Muscle of leg (tissue), 11 donors: Measurements from ENCODE around the gene GANC. TPM values are rescaled to one million over a fixed set of nuclear protein-coding genes. Genes with fewer than 3 reads are reported as not detected.

ENCODE experiments used
- DNase-seq: peaks from one replicate; pipeline ENCODE4 v3.0.0; 2013
- H3K27ac ChIP-seq: one replicate; pipeline ENCODE4 v1.5.1; 2013; ENCODE audit warnings: mild to moderate bottlenecking, low read length, control low read depth
- H3K27me3 ChIP-seq: one replicate; pipeline ENCODE4 v1.6.1; 2013; ENCODE audit warnings: low read length; ENCODE audit not compliant: control insufficient read depth, insufficient read depth
- H3K36me3 ChIP-seq: one replicate; pipeline ENCODE4 v1.6.1; 2013; ENCODE audit warnings: low read length; ENCODE audit not compliant: control insufficient read depth, insufficient read depth
- H3K4me1 ChIP-seq: one replicate; pipeline ENCODE4 v1.6.1; 2013; ENCODE audit warnings: low read length; ENCODE audit not compliant: control insufficient read depth, insufficient read depth
- H3K4me3 ChIP-seq: one replicate; pipeline ENCODE4 v1.5.1; 2013; ENCODE audit warnings: low read length, control low read depth
- H3K9me3 ChIP-seq: replicated peaks from 2 replicates; pipeline ENCODE4 v1.6.1; 2013; ENCODE audit warnings: low read depth, low read length; ENCODE audit not compliant: control insufficient read depth
- WGBS: methylation state at CpG from one replicate; pipeline ENCODE4 v1.1.5; 2013; ENCODE audit warnings: missing lambda C conversion rate; ENCODE audit not compliant: insufficient coverage; 5-methylcytosine and 5-hydroxymethylcytosine counted together
- polyA plus RNA-seq, 8 donors: library from polyadenylated mRNA; unstranded; fragments of 120-200 nt; gene quantifications; one replicate each; pipeline versions ENCODE4 v1.2.1 to v1.2.3, GENCODE V29; 2013; ENCODE audit warnings: inconsistent platforms in 1 of 8, low replicate concordance in 1 of 8; ENCODE audit not compliant: insufficient read length in 8 of 8, insufficient read depth in 1 of 8
- total RNA-seq: library from RNA; stranded (reverse); fragments of 120-200 nt; gene quantifications from one replicate; pipeline ENCODE4 v1.2.4, GENCODE V29; 2013

The GANC gene
- total and polyA plus RNA-seq, 9 donors: 11.7 to 18.0 (median 14.1) TPM

GRCh38 chr15:42240823-42241222, 32.2 kb upstream of the GANC start:
- no CpG with 5 or more reads among the region's 1 CpG for WGBS
- no peak for DNase-seq
- no peaks in the 10 kb centered on the region for H3K4me1 ChIP-seq
- peaks cover 29% of the 10 kb centered on the region for H3K36me3 ChIP-seq
- H3K27me3 ChIP-seq: no peaks in the 10 kb centered on the region
- no peak overlapping the region for H3K4me3 ChIP-seq
- no peaks in the 10 kb centered on the region for H3K9me3 ChIP-seq
- H3K27ac ChIP-seq: no peak overlapping the region

- no peaks in the 10 kb centered on the region for H3K4me1 ChIP-seq
- H3K36me3 ChIP-seq: peaks cover 41% of the 10 kb centered on the region
- H3K9me3 ChIP-seq: peaks cover 11% of the 10 kb centered on the region
- H3K27ac ChIP-seq: no peak overlapping the region
- H3K27me3 ChIP-seq: no peaks in the 10 kb centered on the region
- no peak for DNase-seq
- no CpG with 5 or more reads among the region's 2 CpGs for WGBS
- no peak overlapping the region for H3K4me3 ChIP-seq
These were observed 19.7 kb upstream of the GANC start for GRCh38 chr15:42253300-42253699.

DNA sequence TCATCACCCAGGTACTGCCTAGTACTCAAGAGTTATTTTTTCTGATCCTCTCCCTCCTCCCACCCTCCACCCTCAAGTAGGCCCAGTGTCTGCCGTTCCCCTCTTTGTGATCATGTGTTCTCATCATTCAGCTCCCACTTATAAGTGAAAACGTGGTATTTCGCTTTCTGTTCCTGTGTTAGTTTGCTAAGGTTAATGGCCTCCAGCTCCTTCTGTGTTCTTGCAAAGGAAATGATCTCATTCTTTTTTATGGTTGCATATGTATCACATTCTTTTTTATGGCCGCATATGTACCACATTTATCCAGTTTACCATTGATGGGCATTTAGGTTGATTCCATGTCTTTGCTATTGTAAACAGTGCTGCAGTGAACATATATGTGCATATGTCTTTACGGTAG, 8.2 kb upstream of the GANC start:
- Histone ChIP-seq H3K4me3 (no peak overlapping the region), H3K9me3 (no peaks in the 10 kb centered on the region), H3K36me3 (peaks cover 28% of the 10 kb centered on the region), H3K4me1 (no peaks in the 10 kb centered on the region), H3K27ac (no peak overlapping the region), H3K27me3 (no peaks in the 10 kb centered on the region)
- DNase-seq: no peak
- no CpG with 5 or more reads among the region's 5 CpGs for WGBS

DNA sequence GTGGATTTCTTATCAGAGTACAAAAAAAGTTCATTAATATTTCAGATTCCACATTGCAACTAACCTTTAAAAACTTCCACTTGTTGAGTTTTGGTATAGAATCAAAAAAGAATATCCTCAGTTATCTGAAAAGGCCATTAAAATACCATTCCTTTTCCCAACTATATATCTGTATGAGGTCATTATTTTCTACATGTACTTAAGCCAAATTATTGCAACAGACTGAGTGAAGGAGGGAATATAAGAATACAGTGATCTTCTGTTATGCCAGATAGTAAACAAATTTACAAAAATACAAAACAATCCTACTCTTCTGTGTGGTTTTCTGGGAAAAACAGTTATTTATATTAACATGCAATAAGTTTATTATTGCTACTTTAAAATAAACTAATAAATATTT, 5.7 kb upstream of the GANC start:
- Histone ChIP-seq H3K36me3 (peaks cover 17% of the 10 kb centered on the region), H3K9me3 (no peaks in the 10 kb centered on the region), H3K27me3 (no peaks in the 10 kb centered on the region), H3K4me3 (no peak overlapping the region), H3K27ac (no peak overlapping the region), H3K4me1 (no peaks in the 10 kb centered on the region)
- DNase-seq: no peak

DNA sequence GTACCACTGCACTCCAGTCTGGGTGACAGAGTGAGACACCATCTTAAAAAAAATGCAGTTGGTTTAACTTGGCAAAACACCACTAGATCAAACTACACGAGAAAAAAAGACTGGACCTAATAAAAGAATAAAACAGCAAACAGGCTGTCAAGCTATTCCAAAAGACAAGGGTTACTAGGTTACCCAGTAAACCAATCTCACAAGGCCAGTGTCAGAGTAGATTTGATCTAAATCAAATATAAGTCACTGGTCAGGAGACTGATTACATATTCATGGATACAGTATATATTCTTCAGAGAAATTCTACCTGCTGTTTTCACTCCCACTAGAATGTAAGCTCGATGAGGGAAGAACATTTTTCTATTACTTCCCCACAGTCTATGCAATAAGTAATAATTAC, 2.5 kb upstream of the GANC start:
- peaks cover 8% of the 10 kb centered on the region for H3K36me3 ChIP-seq
- no CpG with 5 or more reads among the region's 2 CpGs for WGBS
- peaks cover 13% of the 10 kb centered on the region for H3K4me1 ChIP-seq
- H3K27ac ChIP-seq: no peak overlapping the region
- H3K9me3 ChIP-seq: no peaks in the 10 kb centered on the region
- no peak overlapping the region for H3K4me3 ChIP-seq
- no peak for DNase-seq
- no peaks in the 10 kb centered on the region for H3K27me3 ChIP-seq

- H3K27ac ChIP-seq: no peak overlapping the region
- H3K27me3 ChIP-seq: no peaks in the 10 kb centered on the region
- peaks cover 3% of the 10 kb centered on the region for H3K36me3 ChIP-seq
- DNase-seq: no peak
- H3K9me3 ChIP-seq: no peaks in the 10 kb centered on the region
- no peak overlapping the region for H3K4me3 ChIP-seq
- WGBS: 93% methylated on average over 3 of the region's 5 CpGs
- H3K4me1 ChIP-seq: peaks cover 13% of the 10 kb centered on the region
These were observed 2.0 kb upstream of the GANC start for GRCh38 chr15:42270996-42271395.

GRCh38 chr15:42273900-42274701, 1.1 kb downstream of the GANC start:
- Histone ChIP-seq H3K4me3 (peak overlapping the region; percentile 68), H3K9me3 (no peaks in the 10 kb centered on the region), H3K4me1 (peaks cover 13% of the 10 kb centered on the region), H3K36me3 (peaks cover 7% of the 10 kb centered on the region), H3K27me3 (no peaks in the 10 kb centered on the region), H3K27ac (peak overlapping the region; percentile 99)
- peak; percentile 73 for DNase-seq
- WGBS: 4% methylated on average over 19 of the region's 27 CpGs

DNA sequence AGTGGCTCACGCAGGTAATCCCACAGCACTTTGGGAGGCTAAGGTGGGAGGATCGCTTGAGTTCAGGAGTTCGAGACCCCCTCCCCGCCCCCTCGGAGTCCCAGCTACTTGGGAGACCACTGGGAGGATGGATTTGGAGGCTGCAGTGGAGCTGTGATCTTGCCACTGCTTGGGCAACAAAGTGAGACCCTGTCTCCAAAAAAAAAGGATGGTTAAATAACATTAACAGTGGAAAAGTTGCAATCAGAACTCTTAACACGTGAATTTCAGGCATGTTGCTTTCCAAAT, 1.6 kb downstream of the GANC start:
- peak overlapping the region; percentile 99 for H3K27ac ChIP-seq
- no peak for DNase-seq
- no peaks in the 10 kb centered on the region for H3K9me3 ChIP-seq
- H3K36me3 ChIP-seq: peaks cover 12% of the 10 kb centered on the region
- peak overlapping the region; percentile 68 for H3K4me3 ChIP-seq
- no peaks in the 10 kb centered on the region for H3K27me3 ChIP-seq
- whole genome bisulfite sequencing: 60% methylated on average over 2 of the region's 6 CpGs
- peaks cover 13% of the 10 kb centered on the region for H3K4me1 ChIP-seq

- DNase-seq: no peak
- H3K27me3 ChIP-seq: no peaks in the 10 kb centered on the region
- 80% methylated on average over 1 of the region's 4 CpGs for WGBS
- no peaks in the 10 kb centered on the region for H3K9me3 ChIP-seq
- peaks cover 13% of the 10 kb centered on the region for H3K4me1 ChIP-seq
- H3K4me3 ChIP-seq: no peak overlapping the region
- H3K27ac ChIP-seq: peak overlapping the region; percentile 56
- peaks cover 19% of the 10 kb centered on the region for H3K36me3 ChIP-seq
These were observed 2.9 kb downstream of the GANC start for GRCh38 chr15:42275780-42276391.

- H3K27ac ChIP-seq: no peak overlapping the region
- no peak overlapping the region for H3K4me3 ChIP-seq
- peaks cover 13% of the 10 kb centered on the region for H3K4me1 ChIP-seq
- no CpG with 5 or more reads among the region's 2 CpGs for WGBS
- H3K27me3 ChIP-seq: no peaks in the 10 kb centered on the region
- H3K9me3 ChIP-seq: no peaks in the 10 kb centered on the region
- DNase-seq: no peak
- H3K36me3 ChIP-seq: peaks cover 21% of the 10 kb centered on the region
These were observed 3.8 kb downstream of the GANC start for GRCh38 chr15:42276762-42277161.
